ENCODE results near the gene EPHB6. TPM values are rescaled to one million over a fixed set of nuclear protein-coding genes. Genes with fewer than 3 reads are reported as not detected.

EPHB6 gene
- total RNA-seq, 1 donor from 2014 or later: 15.7 TPM

DNA sequence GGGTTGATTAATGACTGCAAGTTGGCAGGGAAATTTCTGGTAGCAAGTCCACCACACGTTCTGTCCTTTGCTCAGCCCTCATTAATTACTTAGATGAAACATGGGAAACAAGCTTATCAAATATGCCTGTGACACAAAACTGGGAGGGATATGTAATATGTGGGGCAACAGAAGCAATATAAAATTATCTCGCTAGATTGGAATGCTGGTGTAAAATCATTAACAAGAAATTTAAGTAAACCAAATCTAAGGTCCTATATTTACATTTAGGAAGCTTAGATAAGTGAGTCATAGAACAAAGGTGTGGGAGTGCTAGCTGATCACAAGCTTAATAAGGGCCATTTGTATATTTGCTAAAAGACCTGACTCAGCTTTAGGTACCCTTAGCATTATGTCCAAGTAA, 55.2 kb downstream of the EPHB6 start:
- ATAC-seq: no peak
- no peak for DNase-seq (ENCODE audit: low spot score)
- intact Hi-C loops (cut with DNase I): no loop called here

DNA sequence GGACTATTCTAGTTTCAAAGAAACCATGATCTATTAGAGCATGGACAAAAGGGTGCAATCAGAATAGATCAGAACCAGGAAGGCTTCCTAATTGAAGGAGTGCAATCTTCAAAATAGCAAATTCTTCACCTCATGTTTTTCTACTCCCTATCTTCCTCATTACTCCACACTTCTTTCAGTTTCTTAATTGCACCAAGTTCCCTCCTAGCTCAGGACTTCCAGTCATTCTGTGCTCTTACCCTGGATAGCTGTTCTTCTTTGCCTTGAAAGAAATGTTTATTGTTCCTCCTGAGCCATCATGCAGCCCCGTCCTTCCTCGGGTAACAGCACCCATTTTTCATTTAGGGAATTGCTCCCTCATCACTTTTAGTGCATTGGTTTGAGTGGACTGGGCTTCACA, 55.6 kb downstream of the EPHB6 start:
- intact Hi-C loops (cut with DNase I): no loop called here
- DNase-seq (ENCODE audit: low spot score): no peak
- no peak for ATAC-seq

DNA sequence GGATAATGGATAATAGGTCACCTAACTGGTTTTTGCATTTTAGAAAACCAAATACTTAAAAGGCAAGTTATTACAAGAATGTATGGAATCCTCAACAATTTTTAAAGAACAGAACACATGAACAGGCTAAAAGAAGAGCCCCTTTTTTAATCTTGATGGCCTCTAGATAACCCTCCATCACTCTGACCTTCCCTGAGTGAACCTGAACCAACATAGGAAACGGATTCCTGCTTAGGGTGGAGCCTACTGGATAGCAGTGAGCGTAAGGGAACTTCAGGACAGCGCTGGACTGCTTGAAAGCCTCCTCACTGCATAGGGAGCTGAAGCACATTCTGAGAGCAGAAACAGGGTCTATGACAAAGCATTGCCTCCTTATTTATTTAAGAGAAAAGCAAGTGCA, 58.2 kb downstream of the EPHB6 start:
- intact Hi-C loops (cut with DNase I): no loop called here
- DNase-seq (ENCODE audit: low spot score) (no peak), ATAC-seq (no peak)

DNA sequence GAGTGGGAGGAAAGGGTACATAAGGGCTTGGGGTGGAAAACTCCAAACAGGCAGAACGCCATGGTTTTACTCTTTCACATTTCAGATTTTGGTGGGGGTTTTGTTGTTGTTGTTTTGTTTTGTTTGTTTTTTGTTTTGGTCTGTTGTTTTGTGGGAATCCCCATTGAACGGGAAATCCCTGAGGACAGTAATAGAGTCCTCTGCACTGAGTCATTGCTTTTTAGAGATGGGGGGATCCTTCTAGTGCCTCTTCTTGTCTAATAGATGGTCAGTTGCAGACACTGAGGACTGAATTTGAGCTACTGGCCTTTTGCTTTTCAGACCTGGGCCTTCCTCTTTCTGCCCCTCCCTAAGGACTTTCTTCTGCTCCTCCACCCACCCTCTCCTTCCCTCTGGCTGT, 58.7 kb downstream of the EPHB6 start:
- intact Hi-C loops (cut with DNase I): no loop called here
- DNase-seq (ENCODE audit: low spot score) (no peak), ATAC-seq (no peak)

DNA sequence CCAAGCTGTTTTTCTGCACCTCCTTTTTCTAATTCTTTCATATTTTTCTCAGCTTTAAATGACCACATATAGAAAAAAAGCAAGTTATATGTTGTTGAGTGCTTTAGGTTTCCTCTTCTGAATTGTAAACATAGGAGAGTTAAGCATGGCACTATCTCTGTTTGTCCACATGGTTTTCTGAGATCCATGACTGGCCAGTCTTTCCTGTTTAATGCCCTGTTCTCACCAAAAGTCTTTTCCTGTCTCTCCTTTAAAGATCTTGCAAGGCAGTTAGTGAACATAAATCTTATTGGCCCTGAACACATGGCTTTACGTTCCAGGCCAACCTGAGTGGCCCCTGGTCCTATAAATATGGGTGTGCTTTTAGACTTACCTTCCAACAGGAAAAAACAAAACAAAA, 59.2 kb downstream of the EPHB6 start:
- intact Hi-C loops (cut with DNase I): no loop called here
- DNase-seq (ENCODE audit: low spot score): no peak
- ATAC-seq: no peak

DNA sequence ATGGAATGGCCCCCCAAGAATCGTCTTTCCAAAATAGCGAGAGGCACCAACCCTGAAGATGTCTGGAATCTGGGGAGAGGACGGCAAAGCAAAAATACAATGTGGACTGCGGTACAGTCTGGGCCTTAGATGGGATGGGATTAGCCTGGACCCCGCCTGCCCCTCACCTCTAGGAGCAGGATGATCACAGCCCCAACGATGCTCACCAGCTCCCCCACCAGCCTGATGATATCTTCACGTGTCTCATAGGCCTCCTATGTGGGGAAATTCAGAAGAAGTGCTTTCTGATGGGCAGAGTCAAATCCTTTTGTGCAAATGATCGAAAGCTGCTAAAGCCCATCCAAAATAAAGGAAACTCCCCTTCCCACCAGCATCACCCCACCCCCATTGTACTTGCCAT, 60.4 kb downstream of the EPHB6 start:
- ATAC-seq (no peak), DNase-seq (ENCODE audit: low spot score) (no peak)
- intact Hi-C loops (cut with DNase I): no loop called here

DNA sequence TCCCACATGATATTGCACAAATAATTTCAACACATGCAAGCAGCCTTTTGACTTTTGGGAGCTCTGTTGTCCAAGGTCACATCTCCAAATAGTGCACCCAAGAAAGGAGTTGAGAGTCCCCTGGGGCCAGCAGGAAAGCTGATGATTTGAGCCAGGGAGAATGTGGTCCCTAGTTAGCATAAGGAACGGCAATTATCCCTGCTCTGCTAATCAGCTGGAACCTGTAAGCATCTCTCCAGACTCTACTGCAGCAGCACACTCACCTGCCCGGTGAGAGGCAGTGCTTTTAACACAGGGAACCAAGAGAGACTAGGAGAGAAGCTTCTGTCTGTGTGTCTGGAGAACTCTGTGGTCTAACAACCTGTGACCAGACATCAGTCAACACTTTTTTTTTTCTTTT, 61.6 kb downstream of the EPHB6 start:
- intact Hi-C loops (cut with DNase I): no loop called here
- DNase-seq (ENCODE audit: low spot score) (no peak), ATAC-seq (no peak)

DNA sequence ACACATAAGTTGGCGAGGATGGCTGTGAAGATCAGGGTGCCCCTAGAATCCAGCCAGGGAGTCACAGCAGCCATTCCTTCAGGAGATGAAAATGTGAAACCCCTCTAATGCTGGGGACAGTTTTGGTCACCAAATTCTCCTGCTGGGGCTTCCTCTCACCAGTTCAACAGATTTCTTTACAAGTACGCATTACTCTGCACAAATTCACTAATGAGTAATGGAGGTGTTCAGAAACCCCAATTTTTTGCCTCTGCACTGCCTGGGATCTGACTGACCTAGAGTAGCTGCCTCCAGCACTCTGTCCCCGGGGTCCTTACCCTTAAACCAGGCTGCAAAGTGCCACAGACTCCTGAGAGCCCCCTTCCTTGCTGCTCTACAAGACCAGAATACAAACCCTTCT, 62.6 kb downstream of the EPHB6 start:
- DNase-seq (ENCODE audit: low spot score) (no peak), ATAC-seq (no peak)
- intact Hi-C loops (cut with DNase I): no loop called here

DNA sequence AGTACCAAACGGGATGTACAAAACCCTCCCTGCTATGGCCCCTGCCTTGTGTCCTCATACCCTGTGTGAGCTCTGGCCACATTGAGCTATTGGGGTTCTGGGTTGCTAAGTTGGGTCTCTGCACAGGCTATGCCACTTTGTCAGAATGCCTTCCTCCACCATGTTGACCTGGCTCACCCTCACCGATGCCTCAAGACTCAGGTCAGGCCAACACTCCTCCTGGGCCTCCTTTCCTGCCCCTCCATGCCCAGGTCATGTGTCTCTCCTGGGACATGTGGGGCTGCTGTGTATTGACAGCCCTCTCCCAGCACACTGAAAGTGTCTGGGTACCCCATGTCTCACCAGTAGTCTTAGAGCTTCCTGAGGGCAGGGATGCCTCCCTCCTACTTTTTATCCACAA, 64.0 kb downstream of the EPHB6 start:
- ATAC-seq: no peak
- intact Hi-C loops (cut with DNase I): no loop called here
- no peak for DNase-seq (ENCODE audit: low spot score)

DNA sequence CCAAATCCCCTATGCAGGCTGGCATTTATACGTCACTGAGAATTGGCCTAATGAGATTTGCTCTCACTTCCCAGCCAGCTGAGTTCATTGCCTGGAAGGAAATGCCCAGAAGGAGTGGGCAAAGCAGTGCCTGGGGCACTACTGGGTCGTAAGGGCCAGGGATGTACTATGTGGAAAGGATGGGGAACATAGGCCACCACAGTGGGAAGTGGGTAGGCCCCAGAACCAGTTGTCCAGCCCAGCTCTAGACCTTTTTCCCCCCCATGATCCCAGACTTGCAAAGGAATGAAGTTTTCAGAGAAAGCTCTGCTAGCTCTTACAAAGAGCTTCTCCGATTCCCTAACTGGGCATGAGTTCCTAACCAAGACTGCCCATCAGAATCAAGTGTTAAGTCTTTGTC, 64.8 kb downstream of the EPHB6 start:
- intact Hi-C loops (cut with DNase I): no loop called here
- DNase-seq (ENCODE audit: low spot score) (no peak), ATAC-seq (no peak)

Other genes with a start within 250 kb of the EPHB6 start
- 4.7 TPM for gene PRSS1, start 105.6 kb upstream of the EPHB6 start, total RNA-seq
- 6.0 TPM for gene PRSS2, start 84.1 kb upstream of the EPHB6 start, total RNA-seq
- gene TRPV6, start 30.7 kb downstream of the EPHB6 start, total RNA-seq: 0.40 TPM
- gene TRPV5, start 78.7 kb downstream of the EPHB6 start, total RNA-seq: 0.22 TPM
- not detected for gene LLCFC1, start 84.4 kb downstream of the EPHB6 start, total RNA-seq
- 2.3 TPM for gene KEL, start 107.3 kb downstream of the EPHB6 start, total RNA-seq
- 0.71 TPM for gene OR9A2, start 172.1 kb downstream of the EPHB6 start, total RNA-seq
- not detected for gene OR6V1, start 197.3 kb downstream of the EPHB6 start, total RNA-seq

Data from sciatic nerve (tissue), 2 donors.